ENCODE measurements around the gene AGER.

DNA sequence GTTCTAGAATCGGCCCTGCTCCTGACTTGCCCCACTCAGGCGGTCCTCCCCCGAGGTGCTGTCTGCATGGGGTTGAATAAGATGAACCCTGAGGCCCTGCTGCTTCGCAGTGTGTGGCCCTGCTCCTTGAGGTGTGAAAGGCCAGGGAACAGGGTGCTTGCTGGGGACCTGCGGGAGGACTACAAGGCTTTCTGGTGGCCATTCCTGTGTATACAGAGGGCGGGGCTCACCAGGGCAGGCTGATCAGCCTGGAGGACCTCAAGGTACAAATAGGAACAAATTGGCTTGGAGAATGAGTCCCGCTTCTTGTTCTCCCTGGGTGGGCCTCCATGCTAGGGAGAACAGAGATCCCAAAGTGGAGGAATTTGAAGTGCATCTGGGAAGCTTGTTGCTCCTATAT lies 34.1 kb upstream of the AGER start:
- TF ChIP-seq, protein P1, sequence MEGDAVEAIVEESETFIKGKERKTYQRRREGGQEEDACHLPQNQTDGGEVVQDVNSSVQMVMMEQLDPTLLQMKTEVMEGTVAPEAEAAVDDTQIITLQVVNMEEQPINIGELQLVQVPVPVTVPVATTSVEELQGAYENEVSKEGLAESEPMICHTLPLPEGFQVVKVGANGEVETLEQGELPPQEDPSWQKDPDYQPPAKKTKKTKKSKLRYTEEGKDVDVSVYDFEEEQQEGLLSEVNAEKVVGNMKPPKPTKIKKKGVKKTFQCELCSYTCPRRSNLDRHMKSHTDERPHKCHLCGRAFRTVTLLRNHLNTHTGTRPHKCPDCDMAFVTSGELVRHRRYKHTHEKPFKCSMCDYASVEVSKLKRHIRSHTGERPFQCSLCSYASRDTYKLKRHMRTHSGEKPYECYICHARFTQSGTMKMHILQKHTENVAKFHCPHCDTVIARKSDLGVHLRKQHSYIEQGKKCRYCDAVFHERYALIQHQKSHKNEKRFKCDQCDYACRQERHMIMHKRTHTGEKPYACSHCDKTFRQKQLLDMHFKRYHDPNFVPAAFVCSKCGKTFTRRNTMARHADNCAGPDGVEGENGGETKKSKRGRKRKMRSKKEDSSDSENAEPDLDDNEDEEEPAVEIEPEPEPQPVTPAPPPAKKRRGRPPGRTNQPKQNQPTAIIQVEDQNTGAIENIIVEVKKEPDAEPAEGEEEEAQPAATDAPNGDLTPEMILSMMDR (IDR thresholded peaks at IDR 0.05), result no peak
- TF ChIP-seq POLR2A (IDR thresholded peaks at IDR 0.05), result no peak
